Activated CD8-positive, alpha-beta memory T cell treated with anti-CD3 and anti-CD28 coated beads for 48 hours (primary cell): Measurements from ENCODE around the gene ARSB.
"Not testable (repeated sequence)": the region's sequence is repeated elsewhere in the genome, so short reads cannot be mapped to it uniquely, and the experiment has no call there.

Experiments
- DNase-seq, 3 experiments: peaks; one replicate each; pipeline ENCODE4 v3.0.0-alpha.2; 2020; ENCODE audit warnings: low read depth in 2 of 3, low spot score in 2 of 3

Gene ARSB

DNA sequence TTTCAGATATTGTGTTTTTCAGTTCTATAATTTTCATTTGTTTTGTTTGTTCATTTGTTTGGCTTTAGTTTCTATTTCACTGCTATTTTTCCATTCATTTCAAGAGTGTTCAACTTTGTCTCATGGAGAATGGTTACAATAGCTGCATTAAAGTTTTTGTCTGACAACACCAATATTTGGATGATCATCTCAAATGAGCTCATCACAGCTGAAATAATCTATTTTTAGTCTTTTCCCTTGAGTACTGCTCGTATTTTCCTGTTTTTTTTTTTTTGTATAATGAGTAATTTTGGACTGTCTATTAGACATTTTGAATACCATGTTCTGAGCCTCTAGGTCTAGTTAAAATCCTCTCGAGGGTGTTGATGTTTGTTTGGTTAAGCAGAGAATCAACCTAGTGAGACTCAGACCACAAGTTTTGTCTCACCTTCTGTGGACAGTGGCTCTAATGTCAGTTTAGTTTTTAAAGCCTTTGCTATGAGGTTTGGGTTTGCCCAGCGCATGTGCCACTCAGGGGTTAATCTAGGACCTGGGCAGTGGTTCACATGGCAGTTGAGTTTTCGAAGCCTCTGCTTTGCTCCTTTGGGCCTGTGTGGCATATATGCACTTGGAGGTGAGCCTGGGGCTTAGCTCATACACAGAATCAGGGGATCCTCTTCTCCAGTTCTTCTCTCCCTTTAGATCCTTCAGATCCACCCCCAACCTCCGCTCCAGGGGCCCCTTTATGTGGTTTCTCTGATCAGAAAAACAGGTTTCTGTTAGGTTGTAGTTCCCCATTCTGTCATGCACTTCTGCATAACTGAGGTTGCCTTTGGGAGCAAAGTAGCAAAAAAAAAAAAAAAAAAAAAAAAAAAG is 79.8 kb downstream of the ARSB start:
- no peak for DNase-seq

DNA sequence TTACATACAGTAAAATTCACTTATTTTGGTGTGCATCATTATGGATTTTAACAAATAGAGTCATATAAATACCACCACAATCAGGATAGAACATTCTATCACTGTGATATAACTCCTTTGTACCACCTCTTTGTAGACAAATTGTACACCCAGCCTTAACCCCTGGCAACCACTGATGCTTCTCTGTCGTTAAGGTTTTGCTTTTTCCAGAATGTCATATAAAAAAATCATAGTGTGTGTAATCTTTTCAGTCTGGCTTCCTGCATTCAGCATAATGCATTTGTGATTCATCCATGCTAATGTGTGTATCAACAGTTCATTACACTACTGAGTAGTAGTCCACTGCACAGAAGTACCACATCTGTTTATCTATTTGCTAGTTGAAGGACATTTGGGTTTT is 81.2 kb downstream of the ARSB start:
- no peak for DNase-seq

DNA sequence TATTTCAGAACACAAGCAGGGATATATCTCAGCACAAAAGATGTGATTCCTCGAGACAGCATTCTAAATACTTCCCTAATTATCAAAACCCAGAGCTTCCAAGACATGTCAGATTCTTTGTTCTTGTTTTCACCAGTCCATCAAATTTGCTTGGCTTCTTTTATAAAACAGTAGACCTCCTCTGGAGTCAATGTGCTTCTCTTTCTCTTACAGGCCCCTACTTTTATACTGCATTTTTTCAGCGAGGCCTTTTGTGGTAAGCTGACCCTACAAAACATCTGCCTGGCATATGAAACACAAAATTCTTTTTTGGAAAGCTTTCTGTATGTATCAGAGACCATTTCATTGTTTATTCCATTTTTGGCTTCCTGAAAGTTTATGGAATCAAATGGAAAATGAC is 81.8 kb downstream of the ARSB start:
- DNase-seq, result no peak

DNA sequence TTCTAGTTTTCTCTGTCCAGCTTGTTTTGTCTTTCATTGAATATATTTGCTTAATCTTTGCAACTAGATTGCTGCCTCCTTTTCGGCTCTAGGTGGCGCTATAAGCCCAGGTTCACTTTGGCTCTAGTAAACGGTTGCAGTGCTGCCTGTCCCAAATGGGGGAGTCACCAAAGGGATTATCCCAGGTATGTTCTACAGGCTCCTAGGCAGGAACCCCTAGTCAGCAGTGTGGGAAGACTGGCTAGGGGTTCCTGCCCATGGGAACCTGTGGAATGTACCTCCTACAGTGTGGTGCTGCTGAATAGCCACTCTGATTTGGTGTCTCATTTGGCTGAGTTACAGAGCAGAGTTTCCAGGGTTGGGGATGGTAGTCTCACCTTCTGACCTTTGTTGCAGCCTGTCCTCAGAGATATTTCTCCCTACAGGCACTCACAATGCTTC is 85.2 kb downstream of the ARSB start:
- no peak for DNase-seq

DNA sequence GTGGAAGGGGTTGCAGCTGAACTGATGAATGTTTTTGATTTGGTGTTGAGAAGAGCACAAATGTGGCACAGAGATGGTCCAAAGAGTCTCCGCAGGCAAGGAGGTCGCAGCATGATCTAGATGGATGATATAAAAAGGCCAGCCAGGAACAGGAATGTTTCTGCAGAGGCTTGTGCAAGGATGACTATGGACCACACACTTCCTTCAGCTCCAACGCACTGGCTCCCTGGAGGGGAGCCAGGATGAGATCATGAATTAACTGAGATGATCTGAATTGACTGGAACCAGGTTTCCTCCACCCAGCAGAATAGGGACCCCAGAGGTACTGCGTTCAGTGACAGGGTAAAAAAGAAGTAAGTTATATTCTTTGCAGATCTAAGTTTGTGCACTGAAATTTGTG is 89.0 kb downstream of the ARSB start:
- no peak for DNase-seq

DNA sequence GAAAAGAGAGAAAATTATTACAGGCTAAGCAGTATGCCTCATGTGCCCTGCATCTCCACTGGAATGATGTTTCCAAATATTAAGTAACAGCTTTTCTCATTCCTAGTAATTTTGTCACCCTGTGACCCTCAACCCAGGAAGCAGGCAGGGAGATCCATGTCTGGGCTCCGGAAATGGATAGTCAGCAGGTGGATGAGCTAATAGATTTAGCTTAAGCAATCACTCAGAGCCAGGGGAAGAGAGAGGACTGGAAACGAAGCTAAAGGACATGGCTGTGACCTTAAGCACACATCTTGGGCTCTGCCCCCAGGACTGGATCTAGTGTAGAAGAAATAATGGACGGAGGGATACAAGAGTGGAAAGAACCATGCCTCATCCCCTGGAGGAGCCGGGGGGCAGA is 89.5 kb downstream of the ARSB start:
- no peak for DNase-seq

DNA sequence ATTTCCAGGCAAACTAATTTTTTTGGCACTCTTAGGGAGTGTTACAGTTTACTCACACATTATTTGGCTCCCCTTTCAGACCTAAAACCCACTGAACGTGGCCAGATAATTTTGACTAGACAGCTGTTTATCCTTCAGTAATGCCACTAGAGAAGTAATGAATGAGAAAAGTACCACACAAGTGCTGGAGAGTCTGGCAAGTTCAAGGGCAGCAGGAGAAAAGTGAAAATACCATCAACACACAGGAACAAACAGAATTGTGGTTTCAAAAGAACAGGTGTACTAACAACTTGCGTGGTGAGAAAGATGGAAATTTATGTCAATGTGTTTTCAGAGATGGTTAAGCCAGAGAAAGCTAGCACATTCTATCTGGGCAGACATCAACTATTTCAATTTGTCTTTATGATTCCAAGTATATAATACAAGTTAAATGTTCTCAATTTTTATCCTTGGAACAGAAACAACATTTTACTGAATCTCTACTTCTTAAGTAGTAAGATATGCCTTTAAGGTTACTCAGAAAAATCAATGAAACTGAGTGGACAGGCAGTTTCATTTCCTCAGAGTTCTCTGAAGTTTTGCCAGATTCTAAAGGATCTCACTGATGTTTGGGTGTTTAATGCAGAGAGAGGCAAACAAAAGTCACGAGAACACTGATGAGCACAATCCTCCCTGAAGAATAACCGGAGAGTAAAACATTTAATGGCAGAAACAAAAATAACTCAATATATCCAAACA is 91.0 kb downstream of the ARSB start:
- DNase-seq, result no peak

DNA sequence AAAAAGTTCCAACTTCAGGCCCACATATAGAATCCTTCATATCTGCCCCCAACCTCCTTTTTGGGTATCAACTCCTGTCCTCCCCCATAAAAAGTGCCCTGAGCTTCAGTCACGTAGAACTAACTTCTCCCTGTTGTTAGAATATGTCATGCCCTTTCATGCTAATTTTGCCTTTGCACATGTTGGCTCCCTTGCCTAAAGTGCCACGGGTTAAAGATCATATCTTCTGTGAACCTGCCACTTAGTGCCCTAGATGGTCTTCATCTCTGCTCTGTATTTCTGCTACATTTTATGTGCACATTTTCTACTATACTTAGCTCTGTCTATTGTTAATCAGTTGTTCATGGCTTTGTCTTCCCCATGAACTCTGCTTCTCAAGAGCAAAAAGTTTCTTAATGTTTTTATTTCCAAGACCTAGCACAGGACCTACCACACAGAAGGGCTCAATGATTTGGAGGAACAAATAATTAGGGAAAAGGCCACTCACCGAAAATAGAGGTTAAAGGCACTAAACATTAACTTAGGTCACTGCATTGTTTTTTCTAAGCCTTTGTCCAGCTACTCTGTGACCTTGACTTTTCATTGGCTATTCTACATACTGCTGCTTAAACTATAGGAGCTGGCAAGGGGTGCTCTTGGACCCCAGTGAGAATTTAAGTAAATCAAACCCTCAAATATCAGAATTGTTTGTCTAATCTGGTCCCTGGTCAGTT is 94.3 kb downstream of the ARSB start:
- DNase-seq, result no peak

DNA sequence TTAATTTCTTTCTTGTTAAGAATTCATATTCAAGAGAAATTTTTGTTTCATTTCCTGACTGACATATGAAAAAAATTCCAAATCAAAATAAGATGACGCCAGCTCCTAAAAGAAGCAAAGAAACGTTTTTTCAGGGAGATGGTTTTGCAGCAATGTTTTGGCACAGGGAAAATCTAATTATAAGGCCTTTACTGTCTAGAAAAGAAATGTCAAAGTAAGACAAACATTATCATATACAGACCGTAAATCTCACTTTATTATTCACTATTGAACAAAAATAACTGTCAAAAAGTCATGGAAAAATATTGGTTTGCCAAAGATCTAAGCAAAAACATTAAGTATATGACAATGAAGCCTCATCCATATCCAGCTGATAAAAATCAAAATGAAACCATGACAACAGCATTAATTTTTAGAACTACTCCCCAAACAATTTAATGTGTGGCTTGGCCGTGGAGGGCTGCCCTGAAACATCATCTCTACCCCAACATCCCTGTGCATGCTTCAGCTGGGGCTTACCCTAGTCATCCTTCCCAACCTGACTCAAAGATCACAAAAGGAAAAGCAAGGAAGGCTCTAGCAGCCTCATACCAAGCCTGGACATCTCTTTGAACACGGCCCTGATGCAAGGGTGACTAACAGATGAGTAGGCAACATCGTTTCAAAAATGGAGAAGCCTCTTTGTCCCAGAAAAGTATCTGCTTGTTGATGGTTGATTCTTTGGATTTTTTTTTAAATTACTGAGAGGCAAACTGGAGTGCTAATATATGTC is 95.6 kb downstream of the ARSB start:
- no peak for DNase-seq

DNA sequence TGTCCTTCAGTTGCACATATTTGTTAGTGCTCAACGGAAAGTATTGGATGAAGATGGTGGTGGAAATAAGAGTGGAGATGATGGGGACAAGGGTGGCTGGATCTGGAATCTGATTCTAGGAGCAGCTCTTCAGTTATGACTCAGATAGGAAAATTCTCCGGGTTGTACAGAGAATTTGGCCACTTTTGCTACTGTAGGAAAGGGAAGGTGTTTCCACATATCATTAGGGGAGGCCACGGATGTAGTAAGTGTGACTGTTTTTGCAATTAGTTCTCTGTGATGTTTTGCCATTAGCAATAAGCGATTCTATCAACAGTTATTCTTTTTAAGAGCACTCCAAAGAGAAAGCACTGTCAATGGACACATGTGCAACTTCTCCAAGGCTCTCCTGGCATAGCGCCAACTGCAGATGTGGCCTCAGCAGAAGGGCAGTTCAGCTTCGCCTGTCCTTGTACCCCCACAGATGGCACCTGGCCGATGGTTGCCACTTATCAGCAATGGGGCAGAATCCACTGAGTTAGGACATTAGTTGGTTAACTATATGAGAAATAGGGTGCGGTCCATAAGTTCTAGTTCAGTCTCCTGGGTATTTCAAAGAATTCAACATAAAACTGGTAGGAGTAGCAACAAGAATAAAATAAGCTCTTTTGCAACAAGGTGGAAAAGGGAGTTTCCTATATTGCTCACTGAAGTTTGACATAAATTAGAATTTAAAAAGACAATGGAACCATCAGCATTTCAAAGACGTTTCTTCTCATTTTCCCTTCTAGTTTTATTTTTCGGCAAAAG is 96.3 kb downstream of the ARSB start:
- no peak for DNase-seq

DNA sequence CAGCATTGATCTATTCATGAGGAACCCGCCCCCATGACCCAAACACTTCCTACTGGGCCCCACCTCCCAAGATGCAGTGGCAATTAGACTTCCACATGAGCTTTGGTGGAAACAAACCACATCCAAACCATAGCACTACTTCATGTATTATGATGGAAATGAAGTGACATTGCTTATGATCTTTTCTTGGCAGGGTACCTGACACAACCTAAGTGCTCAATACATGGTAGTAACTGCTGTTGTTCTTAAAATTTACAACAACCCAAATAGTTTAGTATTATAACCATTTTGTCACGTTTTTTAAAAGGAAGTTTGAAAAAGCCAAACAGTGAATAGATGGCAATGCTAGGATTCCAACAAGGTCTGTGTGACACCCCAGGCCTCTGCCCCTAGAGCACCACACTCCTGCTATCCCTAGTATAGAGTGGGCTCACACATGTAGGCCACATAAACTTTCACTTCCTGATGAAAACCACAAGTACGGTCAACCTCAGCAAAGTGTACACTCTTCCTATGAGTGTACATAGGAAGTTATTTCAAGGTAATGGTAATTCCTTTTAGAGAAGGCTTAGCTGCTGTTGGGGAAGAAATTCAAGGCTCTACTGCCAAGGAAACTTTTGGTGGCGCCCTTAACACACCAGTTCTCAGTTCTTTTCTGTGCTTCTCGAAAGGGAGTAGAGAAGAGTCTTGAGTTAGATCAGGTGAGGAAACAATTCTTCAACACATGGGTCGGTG is 97.6 kb downstream of the ARSB start:
- DNase-seq, result no peak

DNA sequence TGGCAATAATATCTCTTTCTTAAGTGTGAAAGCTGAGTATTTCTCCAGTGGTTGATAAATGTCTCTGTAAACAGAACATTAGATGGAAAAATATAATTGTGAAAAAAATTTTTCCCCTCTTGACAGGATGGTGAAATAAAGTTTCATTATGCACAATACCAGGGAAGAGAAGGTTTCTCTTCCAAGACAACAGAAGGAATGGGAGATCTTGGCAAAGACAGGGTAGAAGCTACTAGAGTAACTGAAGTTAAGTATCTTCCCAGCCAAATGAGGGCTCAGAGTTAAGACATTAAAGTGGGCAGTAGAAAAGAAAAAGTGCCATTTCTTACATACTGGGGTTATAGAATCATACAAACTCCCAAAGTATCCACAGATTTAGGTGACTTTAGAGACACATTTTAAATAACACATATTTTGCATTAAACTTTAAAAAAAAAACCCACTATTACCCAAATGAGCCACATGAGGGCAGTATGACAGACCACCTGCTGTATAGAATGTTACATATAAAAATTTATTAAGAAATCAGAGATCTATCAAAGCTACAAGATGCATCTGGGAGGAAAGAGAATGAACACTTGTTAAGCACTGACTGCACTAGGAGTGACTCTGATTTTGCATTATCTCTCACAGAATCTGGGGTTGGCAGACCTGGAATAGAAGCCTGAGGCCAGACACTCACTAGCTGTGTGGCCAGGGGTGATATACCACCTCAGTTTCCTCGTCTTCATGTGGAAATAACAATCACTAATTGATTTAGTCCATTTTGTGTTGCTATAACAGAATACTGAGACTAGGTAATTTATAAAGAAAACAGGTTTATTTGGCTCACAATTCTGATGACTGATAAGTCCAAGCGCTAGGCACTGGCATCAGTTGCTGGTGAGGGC is 98.5 kb downstream of the ARSB start:
- no peak for DNase-seq

DNA sequence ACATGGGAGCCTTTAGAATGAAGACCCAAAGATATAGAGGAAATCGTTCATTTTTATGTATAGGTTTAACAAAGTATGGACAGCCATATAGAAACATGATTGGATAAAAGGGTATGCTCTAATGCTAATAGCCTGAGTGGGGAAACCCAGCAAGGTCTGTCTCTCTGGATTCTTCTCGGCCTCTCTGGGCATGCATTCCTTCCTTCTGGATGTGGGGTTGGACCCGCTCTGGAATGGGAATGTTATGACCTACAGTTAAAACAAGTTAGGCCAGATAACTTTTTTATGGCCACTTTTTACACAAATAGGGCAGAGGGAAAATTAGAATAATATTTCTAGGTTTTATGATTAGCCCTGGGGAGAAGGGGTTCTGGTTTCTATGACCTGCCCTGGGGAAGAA is 103.2 kb downstream of the ARSB start:
- no peak for DNase-seq

DNA sequence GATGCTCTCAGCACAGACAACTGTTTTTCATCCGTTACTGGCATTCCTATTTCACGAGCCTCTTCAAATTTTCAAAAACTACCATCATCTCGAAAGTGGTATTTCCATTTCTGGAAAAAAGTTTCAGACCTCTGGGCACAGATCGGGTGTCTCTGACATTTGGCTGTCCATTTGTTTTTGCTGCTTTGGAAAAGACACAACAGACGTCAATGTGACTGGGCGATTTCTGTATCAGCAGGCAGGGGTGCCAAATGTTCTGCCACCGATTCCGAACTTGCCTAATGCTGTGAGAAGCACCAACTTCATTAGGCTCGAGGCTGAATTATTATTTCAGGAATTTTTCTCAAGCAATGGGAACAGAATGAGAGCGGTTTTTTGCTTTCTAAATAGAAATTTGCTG is 105.6 kb downstream of the ARSB start:
- DNase-seq, result no peak

DNA sequence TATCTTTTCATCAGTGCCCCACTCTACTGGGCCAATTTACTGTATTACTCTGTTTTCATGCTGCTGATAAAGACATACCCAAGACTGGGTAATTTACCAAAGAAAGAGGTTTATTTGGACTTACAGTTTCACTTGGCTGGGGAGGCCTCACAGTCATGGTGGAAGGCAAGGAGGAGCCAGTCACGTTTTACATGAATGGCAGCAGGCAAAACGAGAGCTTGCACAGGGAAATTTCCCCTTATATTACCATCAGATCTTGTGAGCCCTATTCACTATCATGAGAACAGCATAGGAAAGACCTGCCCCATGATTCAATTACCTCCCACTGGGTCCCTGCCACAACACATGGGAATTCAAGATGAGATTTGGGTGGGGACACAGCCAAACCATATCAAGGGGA is 119.0 kb downstream of the ARSB start:
- DNase-seq, result not testable (repeated sequence)

DNA sequence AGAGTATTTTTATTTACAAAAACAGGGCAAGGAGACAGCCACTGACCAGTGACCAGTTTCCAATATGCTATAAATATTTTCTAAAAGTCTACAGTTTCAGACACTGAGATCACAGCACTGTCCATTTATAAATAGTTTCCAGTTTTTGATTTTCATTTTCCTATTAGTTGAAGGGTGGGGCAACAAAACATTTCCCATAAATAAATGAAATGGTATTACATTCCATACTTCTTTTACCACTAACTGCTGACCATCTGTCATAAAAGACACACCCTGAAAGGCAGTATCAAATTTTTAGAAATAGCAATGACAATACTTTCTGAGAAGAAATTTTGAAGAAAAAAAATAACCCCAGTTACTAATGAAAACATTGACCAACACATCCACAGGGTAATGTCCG is 126.7 kb downstream of the ARSB start:
- DNase-seq, result no peak

DNA sequence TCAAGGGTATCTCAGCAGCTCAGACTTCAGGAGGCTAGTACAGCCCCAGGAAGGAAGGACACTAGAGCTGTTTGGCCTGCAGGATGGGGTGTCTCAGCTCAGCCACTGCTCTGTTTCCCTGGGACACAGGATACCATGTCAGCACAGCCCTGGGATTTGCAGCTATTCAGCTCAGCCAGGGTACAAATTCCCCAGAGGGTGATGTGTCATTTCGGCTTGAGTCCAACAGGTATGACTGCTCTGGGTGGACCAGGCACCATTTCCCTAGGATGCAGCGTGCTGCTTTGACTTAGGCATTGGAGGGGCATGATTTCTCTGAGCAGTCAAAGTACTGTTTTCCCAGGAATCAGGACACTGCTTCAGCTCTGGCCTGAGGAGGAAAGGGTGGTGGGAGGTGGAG is 130.1 kb downstream of the ARSB start:
- no peak for DNase-seq

DNA sequence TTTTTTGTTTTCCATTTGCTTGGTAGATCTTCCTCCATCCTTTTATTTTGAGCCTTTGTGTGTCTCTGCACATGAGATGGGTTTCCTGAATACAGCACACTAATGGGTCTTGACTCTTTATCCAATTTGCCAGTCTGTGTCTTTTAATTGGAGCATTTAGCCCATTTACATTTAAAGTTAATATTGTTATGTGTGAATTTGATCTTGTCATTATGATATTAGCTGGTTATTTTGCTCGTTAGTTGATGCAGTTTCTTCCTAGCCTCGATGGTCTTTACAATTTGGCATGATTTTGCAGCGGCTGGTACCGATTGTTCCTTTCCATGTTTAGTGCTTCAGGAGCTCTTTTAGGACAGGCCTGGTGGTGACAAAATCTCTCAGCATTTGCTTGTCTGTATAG is 133.2 kb downstream of the ARSB start:
- not testable (repeated sequence) for DNase-seq

DNA sequence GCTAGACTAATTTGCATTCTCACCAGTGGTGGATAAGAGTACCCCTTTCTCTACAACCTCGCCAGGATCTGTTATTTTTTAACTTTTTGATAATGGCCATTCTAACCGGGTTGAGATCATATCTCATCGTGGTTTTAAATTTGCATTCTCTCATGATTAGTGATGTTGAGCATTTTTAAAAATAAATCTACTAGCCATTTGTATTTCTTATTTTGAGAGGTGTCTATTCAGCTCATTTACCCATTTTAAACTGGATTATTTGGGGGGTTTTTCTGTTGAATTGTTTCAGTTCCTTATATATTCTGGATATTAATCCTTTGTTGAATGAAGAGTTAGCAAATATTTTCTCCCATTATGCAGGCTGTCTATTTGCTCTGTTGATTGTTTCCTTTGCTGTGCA is 139.6 kb downstream of the ARSB start:
- no peak for DNase-seq
